K562 (cell line): Measurements from ENCODE around the gene DOLPP1. TPM values are rescaled to one million over a fixed set of nuclear protein-coding genes. Genes with fewer than 3 reads are reported as not detected.
A peak's percentile ranks its signal among the peaks of the same experiment; 100 is the strongest.

Experiments
- ATAC-seq: fragments of 200-7000 bp; cut with Tn5 transposase; 3 replicates; pipeline ENCODE4 v1.9.1; 2020; ENCODE audit warnings: moderate library complexity
- BruUV-seq: library from RNA; stranded (reverse); fragments of 400-500 nt; replicated peaks from 2 replicates; lab custom pipeline; 2021; lab: Mats Ljungman, UMichigan
- CTCF ChIA-PET: fragments of 300-600 bp; formaldehyde crosslinking; extraction: SDS; loops from one replicate; lab custom pipeline; 2021; ENCODE audit warnings: low intra/inter-chr PET ratio; lab: Yijun Ruan, JAX
- POLR2A ChIA-PET: fragments of 300-600, 350-650 bp; sonication (Branson Sonifier 250); formaldehyde crosslinking; extraction: SDS; loops from one replicate; lab custom pipeline; 2021; ENCODE audit warnings: antibody characterized with exemption, inconsistent platforms; lab: Yijun Ruan, JAX
- DNase-seq, 4 experiments: peaks; one replicate each; pipeline versions ENCODE4 v3.0.0 to v3.0.0-alpha.2; 2011 to 2018; ENCODE audit warnings: low spot score in 3 of 4, mixed read lengths in 3 of 4; ENCODE audit errors: extremely low read depth in 1 of 4
- FAIRE-seq: peaks from 2 replicates; lab custom pipeline; 2011; peaks lifted over from hg19 to GRCh38; lab: Jason Lieb, UNC
- H2AFZ ChIP-seq: 2 replicates; pipeline ENCODE4 v1.6.0; 2011; ENCODE audit warnings: low read depth, low read length, control low read depth, inconsistent platforms
- H3K27ac ChIP-seq: fragments of 200-600 bp; 3 replicates; pipeline ENCODE4 v1.8.0; 2011; ENCODE audit warnings: low read depth, mild to moderate bottlenecking, control low read depth, inconsistent platforms, low read length, moderate library complexity, mixed read lengths; ENCODE audit errors: extremely low read depth
- H3K27me3 ChIP-seq, 2 experiments: fragments of 300-600 bp in 1 of 2; 2 replicates in 1 of 2; 3 replicates in 1 of 2; pipeline versions ENCODE4 v1.6.0 to v1.8.0; 2011; ENCODE audit warnings: inconsistent platforms in 2 of 2, low read length in 2 of 2, mild to moderate bottlenecking in 1 of 2, mixed read lengths in 1 of 2, moderate library complexity in 1 of 2; ENCODE audit not compliant: control insufficient read depth in 2 of 2, insufficient read depth in 2 of 2
- H3K36me3 ChIP-seq: fragments of 300-600 bp; 3 replicates; pipeline ENCODE4 v1.8.0; 2011; ENCODE audit warnings: mild to moderate bottlenecking, low read length, inconsistent platforms; ENCODE audit not compliant: control insufficient read depth, insufficient read depth
- H3K4me1 ChIP-seq, 2 experiments: fragments of 200-600 bp in 1 of 2; replicated peaks in 1 of 2; 2 replicates in 1 of 2; 3 replicates in 1 of 2; pipeline versions ENCODE4 v1.5.1 to v1.8.0; 2011; ENCODE audit warnings: inconsistent platforms in 2 of 2, low read length in 2 of 2, mild to moderate bottlenecking in 1 of 2, mixed read lengths in 1 of 2, moderate library complexity in 1 of 2; ENCODE audit not compliant: control insufficient read depth in 2 of 2, insufficient read depth in 2 of 2
- H3K4me2 ChIP-seq: 2 replicates; pipeline ENCODE4 v1.6.1; 2011; ENCODE audit warnings: low read length, control low read depth, inconsistent platforms, mixed read lengths; ENCODE audit not compliant: insufficient read depth
- H3K4me3 ChIP-seq: fragments of 200-600 bp; sonication (generic), shearing (Covaris generic); 2 replicates; pipeline ENCODE4 v1.5.1; 2016; ENCODE audit warnings: control low read depth, inconsistent platforms
- H3K79me2 ChIP-seq: fragments of 200-600 bp; 3 replicates; pipeline ENCODE4 v1.8.0; 2011; ENCODE audit warnings: low read length, inconsistent platforms; ENCODE audit not compliant: control insufficient read depth, insufficient read depth
- H3K9ac ChIP-seq, 2 experiments: 2 replicates each; pipeline versions ENCODE4 v1.6.0 to v1.6.1; 2011; ENCODE audit warnings: low read depth in 2 of 2, low read length in 2 of 2, control low read depth in 1 of 2, inconsistent platforms in 1 of 2, mild to moderate bottlenecking in 1 of 2, mixed read lengths in 1 of 2; ENCODE audit not compliant: insufficient read depth in 1 of 2
- H3K9me1 ChIP-seq: one replicate; pipeline ENCODE4 v1.6.0; 2011; ENCODE audit warnings: inconsistent platforms, mild to moderate bottlenecking, low read length, moderate library complexity; ENCODE audit not compliant: control insufficient read depth, insufficient read depth
- H3K9me3 ChIP-seq: replicated peaks from 2 replicates; pipeline ENCODE4 v1.5.1; 2011; ENCODE audit warnings: low read depth, low read length, inconsistent platforms; ENCODE audit not compliant: control insufficient read depth, insufficient read depth
- H4K20me1 ChIP-seq: replicated peaks from 2 replicates; pipeline ENCODE4 v1.6.1; 2011; ENCODE audit warnings: low read length, inconsistent platforms, mixed read lengths; ENCODE audit not compliant: control insufficient read depth, insufficient read depth
- ZNF324 ChIP-seq: fragments of 250-450 bp; sonication (Bioruptor Pico); IDR thresholded peaks from 2 replicates; pipeline ENCODE4 v1.4.0; 2020; ENCODE audit warnings: mild to moderate bottlenecking
- ZNF57 ChIP-seq: fragments of 450-650 bp; formaldehyde crosslinking; IDR thresholded peaks from 2 replicates; pipeline ENCODE4 v1.4.0; 2020; ENCODE audit warnings: mild to moderate bottlenecking, moderate library complexity
- WGBS: fragments of 100-300 bp; shearing (Covaris generic); methylation state at CpG from one replicate; pipeline ENCODE4 v1.1.6; 2016; ENCODE audit warnings: low coverage, mixed read lengths; ENCODE audit not compliant: insufficient coverage; ENCODE audit errors: missing lambda C conversion rate; 5-methylcytosine and 5-hydroxymethylcytosine counted together
- in situ Hi-C: fragments of 300-500 bp; cut with MboI; formaldehyde crosslinking; loops from 4 replicates; pipeline ENCODE4 v1.15.0; 2018; ENCODE audit warnings: inconsistent platforms, mixed read lengths
- intact Hi-C: fragments of 100-400 bp; cut with micrococcal nuclease; formaldehyde crosslinking; loops from 2 replicates; pipeline ENCODE4 v1.14.2; 2022
- polyA plus RNA-seq, 8 experiments: library from polyadenylated mRNA; depleted of rRNA in 4 of 8; stranded (reverse) in 5 of 8; unstranded in 3 of 8; fragments of >200 nt; fragmentation: Nextera tagmentation in 2 of 8; fragmentation: Illumina TruSeq in 1 of 8; extraction: Ambion mirVana in 2 of 8; extraction: Trizol in 1 of 8; gene quantifications; 2 replicates each; pipeline versions ENCODE4 v1.2.1 to v1.2.3, GENCODE V29; 2011 to 2014; ENCODE audit warnings: inconsistent platforms in 1 of 8, missing spikeins in 1 of 8
- total RNA-seq, 7 experiments: library from RNA; depleted of rRNA in 6 of 7; stranded (reverse); fragments of >200 nt in 6 of 7; fragmentation: Illumina TruSeq in 2 of 7; extraction: Trizol in 2 of 7; gene quantifications; 2 replicates each; pipeline versions ENCODE4 v1.2.1 to v1.2.3, GENCODE V29; 2011 to 2021; ENCODE audit warnings: low replicate concordance in 1 of 7
- TF ChIP-seq, protein P1 (sequence below): fragments of 200-800 bp; sonication (Bioruptor generic); IDR thresholded peaks from 2 replicates; pipeline ENCODE4 v1.6.1; 2016; ENCODE audit warnings: missing genetic modification characterization, missing compliant biosample characterization

Gene DOLPP1
- total and polyA plus RNA-seq, 9 of the 15 experiments (the other 6 are each of a cell fraction or from before 2014, with no cell fraction given) = 3.0 to 39.8 (median 30.5) TPM

DNA sequence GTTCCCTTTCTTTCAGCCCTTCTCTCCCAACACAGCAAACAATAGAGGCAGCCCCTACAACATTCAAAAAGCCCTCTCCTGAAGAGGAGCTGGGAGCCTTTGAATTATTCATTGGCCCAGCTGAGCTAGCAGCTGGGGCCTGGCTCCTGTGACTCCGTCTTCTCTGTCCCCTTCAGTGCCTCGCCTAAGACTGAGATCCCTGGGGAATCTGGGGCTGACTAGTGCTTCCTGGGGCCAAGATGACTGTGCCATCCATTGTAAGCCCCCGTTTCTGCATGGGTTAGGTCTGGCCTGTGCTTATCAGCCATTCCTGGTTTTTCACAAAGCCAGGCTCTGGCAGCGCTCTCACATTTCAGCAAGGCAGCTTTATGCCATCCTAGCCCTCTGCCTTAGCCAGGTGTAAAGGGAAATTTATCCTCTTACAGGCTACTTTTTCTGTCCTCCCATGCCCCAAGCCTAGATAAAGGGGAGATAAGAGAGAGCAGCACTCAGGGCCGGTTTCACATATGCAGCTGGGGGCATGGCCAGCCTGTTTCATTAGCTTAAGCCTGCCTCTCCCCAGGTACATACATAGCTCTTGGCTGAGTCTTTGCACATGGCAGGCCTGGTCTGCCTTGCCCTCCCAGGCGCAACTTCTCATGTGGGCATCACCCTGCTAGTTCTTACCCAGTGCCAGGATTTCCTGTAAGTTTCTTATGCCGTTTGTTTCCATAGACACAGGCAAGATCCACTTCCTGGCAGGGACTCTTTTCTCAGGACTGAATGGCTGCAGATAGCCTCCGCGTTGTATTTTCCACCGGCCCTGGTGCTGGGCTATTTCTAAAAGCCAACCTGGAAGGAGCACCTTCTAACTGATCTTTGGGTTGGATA lies 46.1 kb downstream of the DOLPP1 start:
- H3K9me3 ChIP-seq = no peaks in the 10 kb centered on the region
- no TSS peak for BruUV-seq
- H3K27ac ChIP-seq = no peak overlapping the region
- FAIRE-seq = peak; percentile 19
- intact Hi-C loops (no loop called here), in situ Hi-C loops (no loop called here)
- ATAC-seq = no peak
- no peaks in the 10 kb centered on the region for H3K9me1 ChIP-seq
- 89% methylated on average over 10 of the region's 10 CpGs for WGBS
- H3K9ac ChIP-seq = peak overlapping the region in 1 of 2 experiments; percentile 15; a peak in 1 of 4 replicates
- ChIA-PET POLR2A (interaction anchor here (0.6 to 5.2 kb wide), 4 partner anchors 12 to 982 kb away, joined by 3 to 35 read pairs (median 4); no protein-coding TSS in a partner anchor), CTCF (no interaction called here)
- no peaks in the 10 kb centered on the region for H4K20me1 ChIP-seq
- DNase-seq = no peak
- no peaks in the 10 kb centered on the region; the same call in 2 of the 3 replicates for H3K79me2 ChIP-seq
- H2AFZ ChIP-seq = no peak overlapping the region
- H3K27me3 ChIP-seq = no peaks in the 10 kb centered on the region
- no peak overlapping the region for H3K4me3 ChIP-seq
- H3K4me2 ChIP-seq = no peak overlapping the region
- peaks cover 72% of the 10 kb centered on the region for H3K36me3 ChIP-seq
- H3K4me1 ChIP-seq = peaks cover 0 to 6% of the 10 kb centered on the region in 2 experiments; a peak in 3 of 5 replicates
- no peak for TF ChIP-seq ZNF324 (CRISPR knock-in tag)
- TF ChIP-seq, protein P1, sequence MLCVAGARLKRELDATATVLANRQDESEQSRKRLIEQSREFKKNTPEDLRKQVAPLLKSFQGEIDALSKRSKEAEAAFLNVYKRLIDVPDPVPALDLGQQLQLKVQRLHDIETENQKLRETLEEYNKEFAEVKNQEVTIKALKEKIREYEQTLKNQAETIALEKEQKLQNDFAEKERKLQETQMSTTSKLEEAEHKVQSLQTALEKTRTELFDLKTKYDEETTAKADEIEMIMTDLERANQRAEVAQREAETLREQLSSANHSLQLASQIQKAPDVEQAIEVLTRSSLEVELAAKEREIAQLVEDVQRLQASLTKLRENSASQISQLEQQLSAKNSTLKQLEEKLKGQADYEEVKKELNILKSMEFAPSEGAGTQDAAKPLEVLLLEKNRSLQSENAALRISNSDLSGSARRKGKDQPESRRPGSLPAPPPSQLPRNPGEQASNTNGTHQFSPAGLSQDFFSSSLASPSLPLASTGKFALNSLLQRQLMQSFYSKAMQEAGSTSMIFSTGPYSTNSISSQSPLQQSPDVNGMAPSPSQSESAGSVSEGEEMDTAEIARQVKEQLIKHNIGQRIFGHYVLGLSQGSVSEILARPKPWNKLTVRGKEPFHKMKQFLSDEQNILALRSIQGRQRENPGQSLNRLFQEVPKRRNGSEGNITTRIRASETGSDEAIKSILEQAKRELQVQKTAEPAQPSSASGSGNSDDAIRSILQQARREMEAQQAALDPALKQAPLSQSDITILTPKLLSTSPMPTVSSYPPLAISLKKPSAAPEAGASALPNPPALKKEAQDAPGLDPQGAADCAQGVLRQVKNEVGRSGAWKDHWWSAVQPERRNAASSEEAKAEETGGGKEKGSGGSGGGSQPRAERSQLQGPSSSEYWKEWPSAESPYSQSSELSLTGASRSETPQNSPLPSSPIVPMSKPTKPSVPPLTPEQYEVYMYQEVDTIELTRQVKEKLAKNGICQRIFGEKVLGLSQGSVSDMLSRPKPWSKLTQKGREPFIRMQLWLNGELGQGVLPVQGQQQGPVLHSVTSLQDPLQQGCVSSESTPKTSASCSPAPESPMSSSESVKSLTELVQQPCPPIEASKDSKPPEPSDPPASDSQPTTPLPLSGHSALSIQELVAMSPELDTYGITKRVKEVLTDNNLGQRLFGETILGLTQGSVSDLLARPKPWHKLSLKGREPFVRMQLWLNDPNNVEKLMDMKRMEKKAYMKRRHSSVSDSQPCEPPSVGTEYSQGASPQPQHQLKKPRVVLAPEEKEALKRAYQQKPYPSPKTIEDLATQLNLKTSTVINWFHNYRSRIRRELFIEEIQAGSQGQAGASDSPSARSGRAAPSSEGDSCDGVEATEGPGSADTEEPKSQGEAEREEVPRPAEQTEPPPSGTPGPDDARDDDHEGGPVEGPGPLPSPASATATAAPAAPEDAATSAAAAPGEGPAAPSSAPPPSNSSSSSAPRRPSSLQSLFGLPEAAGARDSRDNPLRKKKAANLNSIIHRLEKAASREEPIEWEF = no peak
- no peak for TF ChIP-seq ZNF57 (CRISPR knock-in tag)
